Testis (tissue), 2 donors: ENCODE data around the gene CR2.
A peak's percentile ranks its signal among the peaks of the same experiment; 100 is the strongest.

Experiments used
- POLR2A ChIP-seq: fragments of 450-650 bp; IDR thresholded peaks from one replicate; pipeline ENCODE4 v1.6.1; 2017; ENCODE audit warnings: antibody characterized with exemption, mild to moderate bottlenecking, moderate library complexity
- TF ChIP-seq, protein P1 (sequence below), 3 experiments: fragments of 450-650 bp in 2 of 3; fragments of 200-600 bp in 1 of 3; sonication (generic) in 1 of 3; IDR thresholded peaks; one replicate each; pipeline ENCODE4 v1.5.1; 2016 to 2019; ENCODE audit warnings: antibody characterized with exemption in 3 of 3, mild to moderate bottlenecking in 2 of 3, moderate library complexity in 1 of 3

DNA sequence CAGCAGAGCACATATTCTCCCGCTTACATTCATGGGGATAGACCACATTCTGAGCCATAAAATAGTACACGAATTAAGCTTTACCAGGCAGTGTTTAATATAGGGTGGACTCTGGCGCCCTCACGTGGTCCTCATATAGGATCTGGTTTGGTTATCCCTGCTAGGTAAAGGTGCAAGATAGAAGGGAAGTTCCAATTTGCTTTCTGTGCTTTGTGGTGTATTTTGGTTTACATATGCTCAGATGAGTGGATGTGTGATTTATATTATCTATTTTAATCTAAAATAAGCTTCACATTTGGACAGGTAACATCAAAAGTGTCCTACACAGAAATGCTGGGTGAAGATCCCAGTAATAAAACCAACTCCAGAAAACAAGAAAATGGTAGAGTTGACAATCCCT is 45.4 kb downstream of the CR2 start:
- no peak for TF ChIP-seq POLR2A
- TF ChIP-seq, protein P1, sequence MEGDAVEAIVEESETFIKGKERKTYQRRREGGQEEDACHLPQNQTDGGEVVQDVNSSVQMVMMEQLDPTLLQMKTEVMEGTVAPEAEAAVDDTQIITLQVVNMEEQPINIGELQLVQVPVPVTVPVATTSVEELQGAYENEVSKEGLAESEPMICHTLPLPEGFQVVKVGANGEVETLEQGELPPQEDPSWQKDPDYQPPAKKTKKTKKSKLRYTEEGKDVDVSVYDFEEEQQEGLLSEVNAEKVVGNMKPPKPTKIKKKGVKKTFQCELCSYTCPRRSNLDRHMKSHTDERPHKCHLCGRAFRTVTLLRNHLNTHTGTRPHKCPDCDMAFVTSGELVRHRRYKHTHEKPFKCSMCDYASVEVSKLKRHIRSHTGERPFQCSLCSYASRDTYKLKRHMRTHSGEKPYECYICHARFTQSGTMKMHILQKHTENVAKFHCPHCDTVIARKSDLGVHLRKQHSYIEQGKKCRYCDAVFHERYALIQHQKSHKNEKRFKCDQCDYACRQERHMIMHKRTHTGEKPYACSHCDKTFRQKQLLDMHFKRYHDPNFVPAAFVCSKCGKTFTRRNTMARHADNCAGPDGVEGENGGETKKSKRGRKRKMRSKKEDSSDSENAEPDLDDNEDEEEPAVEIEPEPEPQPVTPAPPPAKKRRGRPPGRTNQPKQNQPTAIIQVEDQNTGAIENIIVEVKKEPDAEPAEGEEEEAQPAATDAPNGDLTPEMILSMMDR (IDR thresholded peaks at IDR 0.05) = peak; percentile 13 to 54 (median 50)
